Upper lobe of left lung (tissue), 4 donors: ENCODE data around the gene PLCG2.
"Not testable (repeated sequence)": the region's sequence is repeated elsewhere in the genome, so short reads cannot be mapped to it uniquely, and the experiment has no call there.

Experiments used
- POLR2A ChIP-seq, 4 donors: fragments of 450-650 bp; IDR thresholded peaks; one replicate each; pipeline ENCODE4 v1.5.1; 2016 to 2017; ENCODE audit warnings: antibody characterized with exemption in 4 of 4, mild to moderate bottlenecking in 2 of 4
- POLR2AphosphoS5 ChIP-seq, 2 donors: sonication (generic); formaldehyde crosslinking; IDR thresholded peaks; one replicate each; pipeline ENCODE4 v1.5.1; 2017; ENCODE audit warnings: antibody characterized with exemption in 2 of 2

DNA sequence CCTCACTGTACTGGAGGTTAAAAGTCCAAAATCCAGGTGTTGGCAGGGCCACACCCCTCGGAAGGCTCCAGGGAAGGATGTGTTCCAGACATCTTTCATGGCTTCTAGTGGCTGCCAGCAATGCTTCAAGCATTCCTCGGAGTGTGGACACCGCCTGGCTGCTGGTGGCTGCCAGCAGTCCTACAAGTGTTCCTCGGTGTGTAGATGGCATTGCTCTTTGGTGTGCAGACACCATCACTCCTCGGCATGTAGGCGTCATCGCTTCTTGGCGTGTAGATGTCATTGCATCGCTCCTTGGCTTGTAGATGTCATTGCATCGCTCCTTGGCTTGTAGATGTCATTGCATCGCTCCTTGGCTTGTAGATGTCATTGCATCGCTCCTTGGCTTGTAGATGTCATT, 98.4 kb downstream of the PLCG2 start:
- TF ChIP-seq POLR2A, POLR2AphosphoS5 (IDR thresholded peaks at IDR 0.05): not testable (repeated sequence)
